ENCODE results near the gene SLC35E1. TPM values are rescaled to one million over a fixed set of nuclear protein-coding genes. Genes with fewer than 3 reads are reported as not detected.

SLC35E1 gene
- 38.4 and 42.0 TPM in 2 replicates for total RNA-seq

GRCh38 chr19:16572332-16573211 lies at the start of gene SLC35E1:
Gene SLC35E1 (minus strand): TSS chr19:16572415. CDS start chr19:16572364, 51 bp downstream.

GRCh38 chr19:16542045-16542909 lies 29.9 kb downstream of the SLC35E1 start, which contains the start of gene CHERP:
Gene CHERP (minus strand): TSS chr19:16542437. CDS start chr19:16542378, 59 bp downstream.

Small RNAs within 50 kb of the gene (small RNA-seq; reads per million reads assigned to genes)
- gene RN7SL146P, result not detected

Other genes with a start within 250 kb of the SLC35E1 start
- 12.5 and 20.1 TPM in 2 replicates for gene KLF2, start 247.6 kb downstream of the SLC35E1 start, total RNA-seq
- gene EPS15L1, start 100.4 kb downstream of the SLC35E1 start, total RNA-seq, result 12.1 and 15.4 TPM in 2 replicates
- gene CALR3, start 76.2 kb downstream of the SLC35E1 start, total RNA-seq, result 0.39 TPM in 1 of 2 replicates, not detected in the other
- gene C19orf44, start 76.0 kb downstream of the SLC35E1 start, total RNA-seq, result 7.3 and 7.9 TPM in 2 replicates
- 4.9 and 5.9 TPM in 2 replicates for gene CHERP, start 30.0 kb downstream of the SLC35E1 start, total RNA-seq
- 6.3 and 7.8 TPM in 2 replicates for gene MED26, start 55.8 kb upstream of the SLC35E1 start, total RNA-seq
- 61.8 and 76.0 TPM in 2 replicates for gene SMIM7, start 87.7 kb upstream of the SLC35E1 start, total RNA-seq
- gene TMEM38A, start 88.7 kb upstream of the SLC35E1 start, total RNA-seq, result 1.7 and 2.2 TPM in 2 replicates
- not detected in 2 replicates for gene NWD1, start 147.4 kb upstream of the SLC35E1 start, total RNA-seq